Chondrocyte (in vitro differentiated cells): ENCODE results near the gene CECR2. TPM values are rescaled to one million over a fixed set of nuclear protein-coding genes. Genes with fewer than 3 reads are reported as not detected.

ENCODE experiments used
- DNase-seq: peaks from one replicate; pipeline ENCODE4 v3.0.0; 2021; ENCODE audit warnings: mixed read lengths, low spot score
- H3K27ac Mint-ChIP-seq: one replicate; pipeline ENCODE4 v1.8.0; 2021; ENCODE audit warnings: mild to moderate bottlenecking, moderate library complexity, mixed read lengths; ENCODE audit not compliant: unreplicated experiment
- H3K27me3 Mint-ChIP-seq: 2 replicates; pipeline ENCODE4 v1.8.0; 2021; ENCODE audit warnings: low read depth, mixed read lengths
- H3K36me3 Mint-ChIP-seq: 2 replicates; pipeline ENCODE4 v1.8.0; 2021; ENCODE audit warnings: low read depth, mixed read lengths
- H3K4me1 Mint-ChIP-seq: 2 replicates; pipeline ENCODE4 v1.8.0; 2021; ENCODE audit warnings: low read depth, mild to moderate bottlenecking, mixed read lengths
- H3K4me3 Mint-ChIP-seq: one replicate; pipeline ENCODE4 v1.8.0; 2021; ENCODE audit warnings: mild to moderate bottlenecking, moderate library complexity, mixed read lengths; ENCODE audit not compliant: unreplicated experiment
- H3K9me3 Mint-ChIP-seq: 2 replicates; pipeline ENCODE4 v1.8.0; 2021; ENCODE audit warnings: low read depth, mixed read lengths
- CTCF ChIP-seq: fragments of 200-600 bp; sonication (generic); IDR thresholded peaks from 2 replicates; pipeline ENCODE4 v1.5.0; 2021; ENCODE audit warnings: antibody characterized with exemption, mild to moderate bottlenecking, moderate library complexity
- total RNA-seq: library from RNA; stranded (reverse); gene quantifications from 3 replicates; pipeline ENCODE4 v1.2.1, GENCODE V29; 2021

The CECR2 gene
- total RNA-seq, 1 donor from 2014 or later = 0.20 TPM

- Mint-ChIP-seq H3K4me1 (no peaks in the 10 kb centered on the region), H3K27ac (no peak overlapping the region), H3K27me3 (no peaks in the 10 kb centered on the region), H3K36me3 (no peaks in the 10 kb centered on the region), H3K9me3 (peaks cover 18% of the 10 kb centered on the region), H3K4me3 (no peak overlapping the region)
- TF ChIP-seq CTCF = no peak
- no peak for DNase-seq
Observed at GRCh38 chr22:17387356-17387755, 18.1 kb downstream of the CECR2 start.

- Mint-ChIP-seq H3K4me3 (no peak overlapping the region), H3K27me3 (no peaks in the 10 kb centered on the region), H3K36me3 (no peaks in the 10 kb centered on the region), H3K9me3 (peaks cover 18% of the 10 kb centered on the region), H3K4me1 (no peaks in the 10 kb centered on the region), H3K27ac (no peak overlapping the region)
- DNase-seq = no peak
- no peak for TF ChIP-seq CTCF
Observed at GRCh38 chr22:17388235-17388634, 19.0 kb downstream of the CECR2 start.

- Mint-ChIP-seq H3K27me3 (no peaks in the 10 kb centered on the region), H3K4me3 (no peak overlapping the region), H3K27ac (no peak overlapping the region), H3K4me1 (no peaks in the 10 kb centered on the region), H3K9me3 (peaks cover 8% of the 10 kb centered on the region), H3K36me3 (no peaks in the 10 kb centered on the region)
- no peak for TF ChIP-seq CTCF
- DNase-seq = no peak
Observed at GRCh38 chr22:17390087-17390486, 20.8 kb downstream of the CECR2 start.

GRCh38 chr22:17396516-17396915, 27.3 kb downstream of the CECR2 start:
- Mint-ChIP-seq H3K27ac (no peak overlapping the region), H3K4me3 (no peak overlapping the region), H3K4me1 (no peaks in the 10 kb centered on the region), H3K27me3 (no peaks in the 10 kb centered on the region), H3K9me3 (no peaks in the 10 kb centered on the region), H3K36me3 (no peaks in the 10 kb centered on the region)
- TF ChIP-seq CTCF = no peak
- no peak for DNase-seq

- no peak for TF ChIP-seq CTCF
- Mint-ChIP-seq H3K4me1 (no peaks in the 10 kb centered on the region), H3K27me3 (no peaks in the 10 kb centered on the region), H3K27ac (no peak overlapping the region), H3K4me3 (no peak overlapping the region), H3K36me3 (no peaks in the 10 kb centered on the region), H3K9me3 (no peaks in the 10 kb centered on the region)
- no peak for DNase-seq
Observed at GRCh38 chr22:17397756-17398547, 28.7 kb downstream of the CECR2 start.
